HG02884 (cell line): ENCODE data around the gene LRRC30.
"Not testable (repeated sequence)": the region's sequence is repeated elsewhere in the genome, so short reads cannot be mapped to it uniquely, and the experiment has no call there.

Source experiments
- ATAC-seq: cut with Tn5 transposase; IDR thresholded peaks from one replicate; pipeline ENCODE4 v1.9.1; 2021; ENCODE audit warnings: mild to moderate bottlenecking, moderate library complexity; ENCODE audit not compliant: unreplicated experiment

Gene LRRC30

DNA sequence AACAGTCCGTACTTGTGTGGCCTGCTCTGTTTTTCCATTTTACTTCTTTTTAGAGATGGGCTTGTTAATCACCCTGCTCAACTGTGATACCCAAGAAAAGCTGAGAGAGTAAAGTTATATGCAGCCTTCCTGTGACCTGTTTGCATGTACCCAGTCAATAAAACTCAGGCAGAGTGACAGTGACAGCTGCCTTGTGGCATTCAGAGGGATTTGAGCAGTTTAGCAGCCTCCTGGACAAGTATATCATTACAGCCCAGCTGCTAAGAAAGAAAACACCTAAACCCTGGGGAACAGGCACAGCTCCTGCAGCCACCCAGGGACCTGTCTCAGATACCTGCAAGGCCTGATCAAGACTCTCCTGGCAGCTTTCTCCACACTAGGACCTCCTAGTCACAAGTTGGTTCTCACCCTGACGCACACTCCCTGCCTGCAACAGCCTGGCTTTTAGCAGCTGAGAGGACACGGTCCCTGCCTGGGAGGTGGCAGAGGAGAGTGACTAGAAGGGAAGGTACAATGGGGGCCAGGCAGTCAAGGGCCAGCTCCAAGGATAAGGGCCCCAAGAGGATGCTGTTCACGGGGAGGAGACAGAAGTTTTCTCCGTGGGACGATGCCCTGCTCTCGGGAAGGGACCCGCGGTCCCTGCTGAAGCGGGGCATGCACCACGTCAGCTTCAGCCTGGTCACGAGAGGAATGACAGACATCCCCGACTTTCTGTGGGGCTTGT lies at the start of gene LRRC30:
Gene LRRC30 (plus strand): TSS at position 464 of the 724 bp plus-strand sequence. CDS start 50 bp downstream, at position 514.
- no peak for ATAC-seq

GRCh38 chr18:7185701-7186100 lies 45.2 kb upstream of the LRRC30 start:
- ATAC-seq: no peak

DNA sequence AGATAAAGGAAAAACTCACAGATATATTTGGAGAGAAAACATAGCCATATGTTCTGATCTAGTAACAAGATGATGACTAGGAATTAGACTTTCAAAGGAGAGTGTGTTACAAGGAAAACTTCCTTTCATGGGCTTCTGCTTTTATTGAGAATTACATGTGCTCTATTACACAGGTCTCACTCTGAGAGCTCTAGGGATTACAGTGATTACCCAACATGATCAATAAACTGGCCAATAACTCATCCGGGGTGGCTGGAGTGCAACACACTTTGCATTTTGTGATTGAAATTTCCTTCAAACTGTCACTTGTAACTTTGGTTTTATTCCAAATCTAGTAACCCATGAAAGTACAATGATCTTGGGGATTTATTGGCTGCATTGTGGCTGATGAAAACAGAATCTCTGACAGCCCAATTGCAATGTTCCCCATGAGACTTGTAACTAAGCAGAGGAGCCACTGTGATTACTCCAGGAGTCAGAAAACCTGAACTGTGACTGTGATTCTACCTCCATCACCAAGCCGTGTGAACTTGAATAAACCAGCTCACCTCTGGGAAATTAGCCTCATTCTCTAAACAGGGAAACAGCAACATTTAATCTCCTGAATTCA lies 40.2 kb upstream of the LRRC30 start:
- ATAC-seq: no peak

DNA sequence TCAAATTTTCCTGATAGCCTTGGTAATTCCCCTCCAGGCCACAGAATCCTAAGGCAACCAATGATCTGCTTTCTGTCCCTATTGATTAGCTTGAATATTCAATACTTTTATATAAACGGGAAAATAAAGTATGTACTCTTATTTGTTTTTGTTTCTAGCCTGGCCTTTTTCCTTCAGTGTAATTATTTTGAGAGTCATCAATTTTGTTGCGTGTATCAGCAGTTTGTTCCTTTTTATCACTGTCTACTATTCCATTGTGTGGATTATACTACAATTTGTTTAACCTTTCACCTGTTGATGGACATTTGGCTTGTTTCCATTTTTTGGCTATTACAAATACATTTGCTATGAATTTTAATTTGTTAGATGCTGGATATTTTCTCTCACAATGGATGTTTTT lies 39.2 kb upstream of the LRRC30 start:
- ATAC-seq: no peak

DNA sequence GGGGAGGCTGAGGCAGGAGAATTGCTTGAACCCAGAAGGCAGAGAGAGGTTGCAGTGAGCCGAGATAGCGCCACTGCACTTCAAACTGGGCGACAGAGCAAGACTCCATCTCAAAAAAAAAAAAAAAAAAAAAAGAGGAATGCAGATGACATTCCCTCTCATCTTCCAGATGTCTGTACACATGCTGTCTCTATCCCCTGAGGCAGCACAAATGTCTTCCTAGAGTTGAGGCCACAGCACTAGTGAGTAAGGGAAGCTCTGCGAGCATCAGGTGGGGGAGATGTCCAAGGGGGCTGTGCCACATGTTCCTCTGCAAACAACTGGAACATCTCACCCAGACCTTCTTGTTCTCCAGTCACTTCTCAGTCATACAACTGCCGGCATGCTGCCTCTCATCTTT lies 35.6 kb upstream of the LRRC30 start:
- ATAC-seq: no peak

- ATAC-seq: no peak
These were observed 34.5 kb upstream of the LRRC30 start for GRCh38 chr18:7196421-7196820.

DNA sequence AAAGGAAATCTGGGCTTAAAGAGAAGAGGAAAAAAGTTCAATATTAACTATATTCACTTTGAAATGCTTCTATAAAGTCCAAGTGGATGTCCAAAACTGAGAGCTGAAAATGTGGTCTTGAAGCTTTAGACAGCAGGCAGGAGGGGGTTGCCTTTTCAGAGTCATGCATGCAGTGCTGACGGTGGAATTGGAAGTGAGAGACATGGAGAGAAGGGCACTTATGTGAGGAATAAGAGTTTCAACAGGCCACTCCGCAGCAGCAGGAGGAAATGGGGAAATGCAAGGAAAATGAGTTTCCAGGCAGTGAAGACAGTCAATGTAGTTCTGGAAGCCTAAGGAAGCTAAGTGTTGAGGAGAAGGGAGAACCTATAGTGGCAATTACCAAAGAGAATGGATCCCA lies 33.0 kb upstream of the LRRC30 start:
- ATAC-seq: no peak

- ATAC-seq: no peak
These were observed 32.6 kb upstream of the LRRC30 start for GRCh38 chr18:7198326-7198725.

- no peak for ATAC-seq
These were observed 29.8 kb upstream of the LRRC30 start for GRCh38 chr18:7201096-7201495.

DNA sequence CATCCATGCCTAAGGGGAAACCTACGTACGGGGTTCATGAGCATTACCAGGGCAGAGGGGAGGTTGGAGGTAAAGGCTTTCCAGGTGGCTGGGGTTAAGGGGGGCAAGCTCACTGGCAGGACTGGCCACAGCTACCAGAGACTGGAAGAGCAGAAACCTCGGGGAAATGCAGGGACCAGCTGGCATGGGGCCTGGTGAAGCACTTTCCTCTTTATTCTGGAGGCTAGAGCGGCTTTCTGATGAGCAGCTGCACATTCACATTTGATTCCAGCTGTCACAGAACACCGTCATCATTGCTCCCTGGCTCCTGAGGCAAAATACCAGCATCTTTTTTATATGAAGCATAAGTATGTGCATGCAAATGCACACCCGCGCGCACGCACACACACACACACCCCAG lies 28.7 kb upstream of the LRRC30 start:
- no peak for ATAC-seq

DNA sequence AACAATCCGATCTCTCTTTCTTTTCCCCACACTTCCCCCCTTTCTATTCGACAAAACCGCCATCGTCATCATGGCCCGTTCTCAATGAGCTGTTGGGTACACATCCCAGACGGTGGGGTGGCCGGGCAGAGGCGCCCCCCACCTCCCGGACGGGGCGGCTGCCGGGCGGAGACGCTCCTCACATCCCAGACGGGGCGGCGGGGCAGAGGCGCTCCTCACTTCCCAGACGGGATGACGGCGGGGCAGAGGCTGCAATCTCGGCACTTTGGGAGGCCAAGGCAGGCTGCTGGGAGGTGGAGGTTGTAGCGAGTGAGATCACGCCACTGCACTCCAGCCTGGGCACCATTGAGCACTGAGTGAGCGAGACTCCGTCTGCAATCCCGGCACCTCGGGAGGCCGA lies 27.3 kb upstream of the LRRC30 start:
- not testable (repeated sequence) for ATAC-seq

GRCh38 chr18:7205346-7205745 lies 25.5 kb upstream of the LRRC30 start:
- no peak for ATAC-seq

DNA sequence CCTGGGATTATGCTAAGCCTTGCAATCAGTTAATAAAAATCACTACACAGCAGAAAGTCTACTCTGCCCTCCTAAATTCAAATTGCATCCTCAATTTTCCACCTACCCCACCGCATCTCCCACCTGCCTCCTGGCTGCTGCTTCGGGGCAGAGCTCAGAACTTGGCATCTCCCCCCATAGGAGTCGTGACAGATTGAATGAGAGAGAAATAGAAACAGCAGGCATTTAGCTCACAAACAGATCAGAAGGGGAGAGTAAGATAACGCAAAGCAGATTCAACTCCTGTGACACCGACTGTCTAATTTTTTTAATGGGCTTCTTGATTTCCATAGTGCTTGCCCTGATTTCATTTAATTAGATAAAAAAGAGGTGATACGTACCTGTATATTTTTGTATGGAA lies 24.7 kb upstream of the LRRC30 start:
- ATAC-seq: no peak

- ATAC-seq: no peak
These were observed 23.4 kb upstream of the LRRC30 start for GRCh38 chr18:7207366-7207915.

DNA sequence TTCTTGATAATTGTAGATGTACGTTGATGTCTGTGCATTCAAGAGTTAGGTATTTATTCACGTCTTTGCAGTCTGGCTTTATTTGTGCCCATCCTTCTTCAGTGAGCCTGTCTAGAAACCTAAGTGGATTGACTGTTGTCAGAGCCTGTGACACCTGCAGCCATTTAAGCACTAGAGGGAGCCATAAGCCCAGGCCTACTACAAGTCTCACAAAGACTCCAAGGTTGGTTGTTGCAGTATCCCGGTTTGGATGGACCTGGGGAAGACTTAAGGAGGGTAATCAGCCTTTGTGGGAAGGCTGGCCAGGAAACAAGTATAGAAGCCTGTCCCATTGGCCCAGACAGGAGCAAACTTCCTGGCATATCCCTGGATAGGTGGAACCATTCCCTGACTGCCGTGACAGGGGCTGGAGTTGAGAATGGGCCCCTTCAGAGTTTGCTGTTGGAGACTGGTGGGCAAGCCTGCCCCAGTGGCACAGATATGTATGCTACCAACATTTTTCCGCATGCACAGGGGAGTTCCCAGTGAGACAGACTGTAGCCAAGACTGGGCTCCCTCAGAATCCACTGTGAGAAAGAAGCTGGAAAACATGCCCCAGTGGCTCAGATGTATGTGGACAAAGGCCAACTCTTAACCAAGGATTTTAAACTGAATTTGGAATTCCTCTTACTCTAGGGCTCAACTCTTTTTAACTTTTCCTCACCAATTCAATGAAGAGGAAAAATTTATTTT lies 9.3 kb upstream of the LRRC30 start:
- ATAC-seq: no peak

GRCh38 chr18:7224198-7224597 lies 6.7 kb upstream of the LRRC30 start:
- ATAC-seq: no peak

GRCh38 chr18:7232218-7232617 lies 1.3 kb downstream of the LRRC30 start:
- ATAC-seq: no peak

GRCh38 chr18:7233134-7233810 lies 2.4 kb downstream of the LRRC30 start:
- no peak for ATAC-seq

- ATAC-seq: no peak
These were observed 3.2 kb downstream of the LRRC30 start for GRCh38 chr18:7234091-7234490.

DNA sequence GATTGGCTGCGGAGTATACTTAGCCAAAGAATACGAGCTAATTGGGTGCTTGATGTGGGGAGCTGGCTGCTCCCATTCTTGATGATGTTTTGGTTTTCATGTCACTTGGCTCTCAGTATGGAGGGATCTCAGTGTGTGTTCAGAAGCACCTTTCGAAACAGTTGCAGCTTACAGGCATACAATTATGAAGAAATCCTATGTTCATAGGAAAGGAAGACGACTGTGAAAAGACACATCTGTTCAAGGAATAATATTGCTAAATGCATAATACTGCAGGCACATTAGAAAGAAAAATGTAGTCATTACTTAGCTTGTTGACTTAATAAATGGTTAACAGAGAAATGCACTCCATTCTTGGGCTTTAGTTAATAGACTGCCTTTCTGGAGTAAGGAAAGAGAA lies 4.1 kb downstream of the LRRC30 start:
- ATAC-seq: no peak

DNA sequence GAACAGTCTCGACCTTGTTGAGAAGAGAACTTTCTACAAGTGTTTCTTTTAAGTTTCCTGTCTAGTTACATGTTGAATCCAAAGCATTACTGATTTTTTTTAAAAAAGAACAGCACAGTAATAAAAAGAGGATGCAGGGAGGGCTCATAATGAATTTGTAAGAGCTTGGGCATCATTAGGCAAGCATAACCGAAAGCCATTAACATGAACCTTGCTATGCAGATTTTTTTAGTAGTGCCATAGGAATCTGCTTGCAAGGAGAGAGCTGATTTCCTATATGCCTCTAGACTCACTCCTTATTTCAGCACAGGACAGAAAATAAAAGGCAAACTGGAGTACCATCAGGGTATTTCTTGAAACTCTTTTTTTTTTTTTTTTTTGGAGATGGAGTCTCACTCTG lies 5.2 kb downstream of the LRRC30 start:
- ATAC-seq: no peak
